ENCODE data around the gene DCTN3. TPM values are rescaled to one million over a fixed set of nuclear protein-coding genes. Genes with fewer than 3 reads are reported as not detected.

Gene DCTN3
- total RNA-seq, 1 experiment from 2014 or later, result 27.5 TPM

DNA sequence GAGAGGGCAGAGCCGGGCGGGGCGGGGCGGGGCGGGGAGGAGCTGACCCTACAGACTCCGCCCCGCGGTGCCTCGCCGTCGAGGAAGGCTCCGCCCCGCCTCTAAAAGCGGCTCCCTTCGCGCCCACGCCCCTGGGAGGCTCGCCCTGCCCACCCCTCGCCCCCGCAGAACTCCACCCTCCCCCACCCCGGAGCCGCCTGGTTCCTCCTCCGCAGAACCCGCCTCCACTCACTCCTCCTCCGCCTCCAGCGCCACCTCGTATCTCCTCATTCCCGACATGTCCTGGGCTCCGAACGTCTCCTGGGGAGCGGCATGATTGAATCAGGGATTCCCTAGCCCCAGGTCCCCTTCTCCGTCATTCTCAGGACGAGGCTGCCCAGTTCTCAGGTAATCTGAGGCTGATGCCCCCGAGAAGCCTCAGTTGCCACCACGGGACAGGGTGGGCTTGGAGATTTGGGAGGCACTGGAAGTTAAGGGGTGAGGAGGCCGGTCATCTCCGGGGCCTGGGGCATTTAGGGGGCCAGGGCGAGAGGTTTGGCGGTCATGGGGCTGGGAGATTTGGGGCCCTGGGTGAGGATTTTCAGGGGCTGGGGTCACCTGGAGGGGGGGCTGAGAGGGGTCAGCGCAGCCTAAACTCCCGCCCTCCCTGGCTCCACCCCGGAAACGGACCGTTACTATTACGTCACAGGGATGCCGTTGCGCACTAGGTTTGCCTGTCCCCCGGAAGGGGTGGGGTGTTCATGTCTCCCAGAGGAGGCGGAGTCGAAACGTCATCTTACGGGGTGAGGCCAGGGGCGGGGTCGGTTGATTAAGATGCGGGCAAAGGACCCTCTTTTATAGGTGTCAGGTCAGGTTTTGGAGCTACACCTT, 45.3 kb upstream of the DCTN3 start (continued):
- TF ChIP-seq, protein P1, sequence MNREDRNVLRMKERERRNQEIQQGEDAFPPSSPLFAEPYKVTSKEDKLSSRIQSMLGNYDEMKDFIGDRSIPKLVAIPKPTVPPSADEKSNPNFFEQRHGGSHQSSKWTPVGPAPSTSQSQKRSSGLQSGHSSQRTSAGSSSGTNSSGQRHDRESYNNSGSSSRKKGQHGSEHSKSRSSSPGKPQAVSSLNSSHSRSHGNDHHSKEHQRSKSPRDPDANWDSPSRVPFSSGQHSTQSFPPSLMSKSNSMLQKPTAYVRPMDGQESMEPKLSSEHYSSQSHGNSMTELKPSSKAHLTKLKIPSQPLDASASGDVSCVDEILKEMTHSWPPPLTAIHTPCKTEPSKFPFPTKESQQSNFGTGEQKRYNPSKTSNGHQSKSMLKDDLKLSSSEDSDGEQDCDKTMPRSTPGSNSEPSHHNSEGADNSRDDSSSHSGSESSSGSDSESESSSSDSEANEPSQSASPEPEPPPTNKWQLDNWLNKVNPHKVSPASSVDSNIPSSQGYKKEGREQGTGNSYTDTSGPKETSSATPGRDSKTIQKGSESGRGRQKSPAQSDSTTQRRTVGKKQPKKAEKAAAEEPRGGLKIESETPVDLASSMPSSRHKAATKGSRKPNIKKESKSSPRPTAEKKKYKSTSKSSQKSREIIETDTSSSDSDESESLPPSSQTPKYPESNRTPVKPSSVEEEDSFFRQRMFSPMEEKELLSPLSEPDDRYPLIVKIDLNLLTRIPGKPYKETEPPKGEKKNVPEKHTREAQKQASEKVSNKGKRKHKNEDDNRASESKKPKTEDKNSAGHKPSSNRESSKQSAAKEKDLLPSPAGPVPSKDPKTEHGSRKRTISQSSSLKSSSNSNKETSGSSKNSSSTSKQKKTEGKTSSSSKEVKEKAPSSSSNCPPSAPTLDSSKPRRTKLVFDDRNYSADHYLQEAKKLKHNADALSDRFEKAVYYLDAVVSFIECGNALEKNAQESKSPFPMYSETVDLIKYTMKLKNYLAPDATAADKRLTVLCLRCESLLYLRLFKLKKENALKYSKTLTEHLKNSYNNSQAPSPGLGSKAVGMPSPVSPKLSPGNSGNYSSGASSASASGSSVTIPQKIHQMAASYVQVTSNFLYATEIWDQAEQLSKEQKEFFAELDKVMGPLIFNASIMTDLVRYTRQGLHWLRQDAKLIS (CRISPR knock-in tag; IDR thresholded peaks at IDR 0.05; ENCODE audit: borderline replicate concordance), result no peak
- TF ChIP-seq GRHL2 (CRISPR knock-in tag; IDR thresholded peaks at IDR 0.05; ENCODE audit: insufficient replicate concordance, severe bottlenecking) (no peak), NR1H2 (CRISPR knock-in tag; IDR thresholded peaks at IDR 0.05) (no peak), NFE2L1 (CRISPR knock-in tag; IDR thresholded peaks at IDR 0.05) (no peak), TP53 (CRISPR knock-in tag; IDR thresholded peaks at IDR 0.05) (0 out of 2 replicates have a peak, but pooled peaks have one; percentile 47), NFYB (CRISPR knock-in tag; conservative IDR thresholded peaks at IDR 0.05; ENCODE audit: low read depth) (no peak), GTF2I (CRISPR knock-in tag; conservative IDR thresholded peaks at IDR 0.05) (no peak), ELF4 (CRISPR knock-in tag; IDR thresholded peaks at IDR 0.05; ENCODE audit: low read depth) (no peak), ESRRA (CRISPR knock-in tag; IDR thresholded peaks at IDR 0.05; ENCODE audit: borderline replicate concordance) (no peak), IRF2 (CRISPR knock-in tag; IDR thresholded peaks at IDR 0.05; ENCODE audit: borderline replicate concordance, low read depth) (no peak), KAT7 (CRISPR knock-in tag; IDR thresholded peaks at IDR 0.05; ENCODE audit: borderline replicate concordance) (no peak), ZNF671 (CRISPR knock-in tag; IDR thresholded peaks at IDR 0.05) (no peak), SP1 (CRISPR knock-in tag; conservative IDR thresholded peaks at IDR 0.05) (peak; percentile 96), TEAD1 (CRISPR knock-in tag; IDR thresholded peaks at IDR 0.05) (no peak)
- TF ChIP-seq, protein P2, sequence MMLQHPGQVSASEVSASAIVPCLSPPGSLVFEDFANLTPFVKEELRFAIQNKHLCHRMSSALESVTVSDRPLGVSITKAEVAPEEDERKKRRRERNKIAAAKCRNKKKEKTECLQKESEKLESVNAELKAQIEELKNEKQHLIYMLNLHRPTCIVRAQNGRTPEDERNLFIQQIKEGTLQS (CRISPR knock-in tag; conservative IDR thresholded peaks at IDR 0.05), result no peak
- TF ChIP-seq, protein P3, sequence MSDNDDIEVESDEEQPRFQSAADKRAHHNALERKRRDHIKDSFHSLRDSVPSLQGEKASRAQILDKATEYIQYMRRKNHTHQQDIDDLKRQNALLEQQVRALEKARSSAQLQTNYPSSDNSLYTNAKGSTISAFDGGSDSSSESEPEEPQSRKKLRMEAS (CRISPR knock-in tag; IDR thresholded peaks at IDR 0.05), result no peak
- TF ChIP-seq, protein P4, sequence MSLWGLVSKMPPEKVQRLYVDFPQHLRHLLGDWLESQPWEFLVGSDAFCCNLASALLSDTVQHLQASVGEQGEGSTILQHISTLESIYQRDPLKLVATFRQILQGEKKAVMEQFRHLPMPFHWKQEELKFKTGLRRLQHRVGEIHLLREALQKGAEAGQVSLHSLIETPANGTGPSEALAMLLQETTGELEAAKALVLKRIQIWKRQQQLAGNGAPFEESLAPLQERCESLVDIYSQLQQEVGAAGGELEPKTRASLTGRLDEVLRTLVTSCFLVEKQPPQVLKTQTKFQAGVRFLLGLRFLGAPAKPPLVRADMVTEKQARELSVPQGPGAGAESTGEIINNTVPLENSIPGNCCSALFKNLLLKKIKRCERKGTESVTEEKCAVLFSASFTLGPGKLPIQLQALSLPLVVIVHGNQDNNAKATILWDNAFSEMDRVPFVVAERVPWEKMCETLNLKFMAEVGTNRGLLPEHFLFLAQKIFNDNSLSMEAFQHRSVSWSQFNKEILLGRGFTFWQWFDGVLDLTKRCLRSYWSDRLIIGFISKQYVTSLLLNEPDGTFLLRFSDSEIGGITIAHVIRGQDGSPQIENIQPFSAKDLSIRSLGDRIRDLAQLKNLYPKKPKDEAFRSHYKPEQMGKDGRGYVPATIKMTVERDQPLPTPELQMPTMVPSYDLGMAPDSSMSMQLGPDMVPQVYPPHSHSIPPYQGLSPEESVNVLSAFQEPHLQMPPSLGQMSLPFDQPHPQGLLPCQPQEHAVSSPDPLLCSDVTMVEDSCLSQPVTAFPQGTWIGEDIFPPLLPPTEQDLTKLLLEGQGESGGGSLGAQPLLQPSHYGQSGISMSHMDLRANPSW (CRISPR knock-in tag; conservative IDR thresholded peaks at IDR 0.05; ENCODE audit: low read depth), result no peak
- TF ChIP-seq, protein P5, sequence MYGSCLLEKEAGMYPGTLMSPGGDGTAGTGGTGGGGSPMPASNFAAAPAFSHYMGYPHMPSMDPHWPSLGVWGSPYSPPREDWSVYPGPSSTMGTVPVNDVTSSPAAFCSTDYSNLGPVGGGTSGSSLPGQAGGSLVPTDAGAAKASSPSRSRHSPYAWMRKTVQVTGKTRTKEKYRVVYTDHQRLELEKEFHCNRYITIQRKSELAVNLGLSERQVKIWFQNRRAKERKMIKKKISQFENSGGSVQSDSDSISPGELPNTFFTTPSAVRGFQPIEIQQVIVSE (CRISPR knock-in tag; IDR thresholded peaks at IDR 0.05; ENCODE audit: borderline replicate concordance), result no peak
- TF ChIP-seq, protein P6, sequence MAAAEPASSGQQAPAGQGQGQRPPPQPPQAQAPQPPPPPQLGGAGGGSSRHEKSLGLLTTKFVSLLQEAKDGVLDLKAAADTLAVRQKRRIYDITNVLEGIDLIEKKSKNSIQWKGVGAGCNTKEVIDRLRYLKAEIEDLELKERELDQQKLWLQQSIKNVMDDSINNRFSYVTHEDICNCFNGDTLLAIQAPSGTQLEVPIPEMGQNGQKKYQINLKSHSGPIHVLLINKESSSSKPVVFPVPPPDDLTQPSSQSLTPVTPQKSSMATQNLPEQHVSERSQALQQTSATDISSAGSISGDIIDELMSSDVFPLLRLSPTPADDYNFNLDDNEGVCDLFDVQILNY (CRISPR knock-in tag; IDR thresholded peaks at IDR 0.05), result 0 out of 2 replicates have a peak, but pooled peaks have one; percentile 20
- TF ChIP-seq, protein P7, sequence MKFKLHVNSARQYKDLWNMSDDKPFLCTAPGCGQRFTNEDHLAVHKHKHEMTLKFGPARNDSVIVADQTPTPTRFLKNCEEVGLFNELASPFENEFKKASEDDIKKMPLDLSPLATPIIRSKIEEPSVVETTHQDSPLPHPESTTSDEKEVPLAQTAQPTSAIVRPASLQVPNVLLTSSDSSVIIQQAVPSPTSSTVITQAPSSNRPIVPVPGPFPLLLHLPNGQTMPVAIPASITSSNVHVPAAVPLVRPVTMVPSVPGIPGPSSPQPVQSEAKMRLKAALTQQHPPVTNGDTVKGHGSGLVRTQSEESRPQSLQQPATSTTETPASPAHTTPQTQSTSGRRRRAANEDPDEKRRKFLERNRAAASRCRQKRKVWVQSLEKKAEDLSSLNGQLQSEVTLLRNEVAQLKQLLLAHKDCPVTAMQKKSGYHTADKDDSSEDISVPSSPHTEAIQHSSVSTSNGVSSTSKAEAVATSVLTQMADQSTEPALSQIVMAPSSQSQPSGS (CRISPR knock-in tag; IDR thresholded peaks at IDR 0.05; ENCODE audit: borderline replicate concordance, low read depth), result no peak
- TF ChIP-seq, protein P8, sequence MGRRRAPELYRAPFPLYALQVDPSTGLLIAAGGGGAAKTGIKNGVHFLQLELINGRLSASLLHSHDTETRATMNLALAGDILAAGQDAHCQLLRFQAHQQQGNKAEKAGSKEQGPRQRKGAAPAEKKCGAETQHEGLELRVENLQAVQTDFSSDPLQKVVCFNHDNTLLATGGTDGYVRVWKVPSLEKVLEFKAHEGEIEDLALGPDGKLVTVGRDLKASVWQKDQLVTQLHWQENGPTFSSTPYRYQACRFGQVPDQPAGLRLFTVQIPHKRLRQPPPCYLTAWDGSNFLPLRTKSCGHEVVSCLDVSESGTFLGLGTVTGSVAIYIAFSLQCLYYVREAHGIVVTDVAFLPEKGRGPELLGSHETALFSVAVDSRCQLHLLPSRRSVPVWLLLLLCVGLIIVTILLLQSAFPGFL (CRISPR knock-in tag; IDR thresholded peaks at IDR 0.05; ENCODE audit: borderline replicate concordance), result no peak
- TF ChIP-seq, protein P9, sequence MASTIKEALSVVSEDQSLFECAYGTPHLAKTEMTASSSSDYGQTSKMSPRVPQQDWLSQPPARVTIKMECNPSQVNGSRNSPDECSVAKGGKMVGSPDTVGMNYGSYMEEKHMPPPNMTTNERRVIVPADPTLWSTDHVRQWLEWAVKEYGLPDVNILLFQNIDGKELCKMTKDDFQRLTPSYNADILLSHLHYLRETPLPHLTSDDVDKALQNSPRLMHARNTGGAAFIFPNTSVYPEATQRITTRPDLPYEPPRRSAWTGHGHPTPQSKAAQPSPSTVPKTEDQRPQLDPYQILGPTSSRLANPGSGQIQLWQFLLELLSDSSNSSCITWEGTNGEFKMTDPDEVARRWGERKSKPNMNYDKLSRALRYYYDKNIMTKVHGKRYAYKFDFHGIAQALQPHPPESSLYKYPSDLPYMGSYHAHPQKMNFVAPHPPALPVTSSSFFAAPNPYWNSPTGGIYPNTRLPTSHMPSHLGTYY (CRISPR knock-in tag; IDR thresholded peaks at IDR 0.05), result no peak
- TF ChIP-seq, protein P10, sequence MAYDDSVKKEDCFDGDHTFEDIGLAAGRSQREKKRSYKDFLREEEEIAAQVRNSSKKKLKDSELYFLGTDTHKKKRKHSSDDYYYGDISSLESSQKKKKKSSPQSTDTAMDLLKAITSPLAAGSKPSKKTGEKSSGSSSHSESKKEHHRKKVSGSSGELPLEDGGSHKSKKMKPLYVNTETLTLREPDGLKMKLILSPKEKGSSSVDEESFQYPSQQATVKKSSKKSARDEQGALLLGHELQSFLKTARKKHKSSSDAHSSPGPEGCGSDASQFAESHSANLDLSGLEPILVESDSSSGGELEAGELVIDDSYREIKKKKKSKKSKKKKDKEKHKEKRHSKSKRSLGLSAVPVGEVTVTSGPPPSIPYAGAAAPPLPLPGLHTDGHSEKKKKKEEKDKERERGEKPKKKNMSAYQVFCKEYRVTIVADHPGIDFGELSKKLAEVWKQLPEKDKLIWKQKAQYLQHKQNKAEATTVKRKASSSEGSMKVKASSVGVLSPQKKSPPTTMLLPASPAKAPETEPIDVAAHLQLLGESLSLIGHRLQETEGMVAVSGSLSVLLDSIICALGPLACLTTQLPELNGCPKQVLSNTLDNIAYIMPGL (CRISPR knock-in tag; IDR thresholded peaks at IDR 0.05), result no peak
